Liver (tissue), 9 donors: Measurements from ENCODE around the gene SLC6A2. TPM values are rescaled to one million over a fixed set of nuclear protein-coding genes. Genes with fewer than 3 reads are reported as not detected.

Experiments used
- DNase-seq: peaks from one replicate; pipeline ENCODE4 v3.0.0-alpha.2; 2017; ENCODE audit warnings: low spot score
- H3K27ac ChIP-seq, 2 donors: one replicate each; pipeline ENCODE4 v1.7.0; 2013; ENCODE audit warnings: inconsistent platforms in 2 of 2, low read length in 2 of 2, control low read depth in 1 of 2, low read depth in 1 of 2, mild to moderate bottlenecking in 1 of 2
- H3K27me3 ChIP-seq, 4 donors: one replicate each; pipeline versions ENCODE4 v1.6.1 to v1.7.0; 2013; ENCODE audit warnings: low read length in 3 of 4, inconsistent platforms in 1 of 4, mild to moderate bottlenecking in 1 of 4, moderate library complexity in 1 of 4; ENCODE audit not compliant: control insufficient read depth in 4 of 4, insufficient read depth in 4 of 4
- H3K36me3 ChIP-seq, 4 donors: one replicate each; pipeline versions ENCODE4 v1.6.1 to v1.7.0; 2013; ENCODE audit warnings: low read length in 3 of 4, mild to moderate bottlenecking in 3 of 4, low read depth in 1 of 4, moderate library complexity in 1 of 4; ENCODE audit not compliant: control insufficient read depth in 4 of 4, insufficient read depth in 3 of 4
- H3K4me1 ChIP-seq, 4 donors: one replicate each; pipeline versions ENCODE4 v1.6.1 to v1.7.0; 2013; ENCODE audit warnings: low read length in 3 of 4, mild to moderate bottlenecking in 3 of 4, moderate library complexity in 1 of 4; ENCODE audit not compliant: control insufficient read depth in 4 of 4, insufficient read depth in 4 of 4
- H3K4me3 ChIP-seq, 3 donors: one replicate each; pipeline versions ENCODE4 v1.6.1 to v1.7.0; 2013; ENCODE audit warnings: low read length in 3 of 3, control low read depth in 1 of 3, low read depth in 1 of 3, mild to moderate bottlenecking in 1 of 3
- H3K9ac ChIP-seq, 2 donors: one replicate each; pipeline ENCODE4 v1.7.0; 2013; ENCODE audit warnings: low read length in 2 of 2, mild to moderate bottlenecking in 2 of 2, moderate library complexity in 2 of 2, control low read depth in 1 of 2, low read depth in 1 of 2
- H3K9me3 ChIP-seq, 4 donors: one replicate each; pipeline versions ENCODE4 v1.6.1 to v1.7.0; 2013; ENCODE audit warnings: low read length in 3 of 4; ENCODE audit not compliant: control insufficient read depth in 4 of 4
- ATF3 ChIP-seq: IDR thresholded peaks from 2 replicates; pipeline ENCODE4 v1.6.1; 2016; ENCODE audit warnings: antibody characterized with exemption
- CTCF ChIP-seq: fragments of 150-350 bp; IDR thresholded peaks from 2 replicates; pipeline ENCODE4 v1.5.1; 2017; ENCODE audit warnings: improper control_type of control experiment, low read depth, low read length; ENCODE audit not compliant: missing input control
- EGR1 ChIP-seq, 2 donors: IDR thresholded peaks; 2 replicates each; pipeline ENCODE4 v1.6.1; 2016 to 2018; ENCODE audit warnings: antibody characterized with exemption in 2 of 2, low read depth in 2 of 2
- FOXA2 ChIP-seq: IDR thresholded peaks from 2 replicates; pipeline ENCODE4 v1.6.1; 2016; ENCODE audit warnings: antibody characterized with exemption
- GABPA ChIP-seq, 2 donors: IDR thresholded peaks in 1 of 2; conservative IDR thresholded peaks in 1 of 2; 2 replicates each; pipeline ENCODE4 v1.6.1; 2016; ENCODE audit warnings: antibody characterized with exemption in 2 of 2, mild to moderate bottlenecking in 1 of 2, moderate library complexity in 1 of 2
- HNF4A ChIP-seq, 2 donors: conservative IDR thresholded peaks; 2 replicates each; pipeline ENCODE4 v1.6.1; 2016; ENCODE audit warnings: antibody characterized with exemption in 2 of 2, mild to moderate bottlenecking in 2 of 2
- JUND ChIP-seq, 2 donors: IDR thresholded peaks; 2 replicates each; pipeline ENCODE4 v1.6.1; 2016; ENCODE audit warnings: antibody characterized with exemption in 2 of 2
- RAD21 ChIP-seq, 2 donors: IDR thresholded peaks; 2 replicates each; pipeline ENCODE4 v1.6.1; 2016; ENCODE audit warnings: antibody characterized with exemption in 2 of 2, mild to moderate bottlenecking in 2 of 2
- RXRA ChIP-seq, 2 donors: IDR thresholded peaks; 2 replicates each; pipeline ENCODE4 v1.6.1; 2017 to 2018; ENCODE audit warnings: antibody characterized with exemption in 2 of 2, mild to moderate bottlenecking in 1 of 2
- SP1 ChIP-seq: IDR thresholded peaks from 2 replicates; pipeline ENCODE4 v1.6.1; 2018; ENCODE audit warnings: antibody characterized with exemption, mild to moderate bottlenecking
- WGBS: extraction: QIAGEN DNeasy Blood & Tissue Kit; methylation state at CpG from one replicate; pipeline ENCODE4 v1.1.7; 2013; 5-methylcytosine and 5-hydroxymethylcytosine counted together
- polyA plus RNA-seq, 2 donors: library from polyadenylated mRNA; stranded (reverse) in 1 of 2; unstranded in 1 of 2; fragments of 200-250 nt in 1 of 2; fragments of >200 nt in 1 of 2; fragmentation: Nextera tagmentation in 1 of 2; extraction: Ambion mirVana in 1 of 2; gene quantifications; one replicate each; pipeline versions ENCODE4 v1.2.1 to v1.2.3, GENCODE V29; 2013 to 2015
- total RNA-seq, 2 donors: library from RNA; depleted of rRNA; stranded (reverse); fragments of >200 nt; gene quantifications; one replicate each; pipeline ENCODE4 v1.2.3, GENCODE V29; 2014
- TF ChIP-seq, protein P1 (sequence below): IDR thresholded peaks from 2 replicates; pipeline ENCODE4 v1.6.1; 2016; ENCODE audit warnings: antibody characterized with exemption
- TF ChIP-seq, protein P2 (sequence below): IDR thresholded peaks from 2 replicates; pipeline ENCODE4 v1.6.1; 2016; ENCODE audit warnings: antibody characterized with exemption, mild to moderate bottlenecking
- donor health status: healthy.
- donor health status: healthy.
- donor health status: healthy.
- donor health status: healthy.
- donor health status: healthy.

Gene SLC6A2
- total and polyA plus RNA-seq, 4 donors: under 0.01 to 0.10 (median 0.07) TPM; not detected in 1

DNA sequence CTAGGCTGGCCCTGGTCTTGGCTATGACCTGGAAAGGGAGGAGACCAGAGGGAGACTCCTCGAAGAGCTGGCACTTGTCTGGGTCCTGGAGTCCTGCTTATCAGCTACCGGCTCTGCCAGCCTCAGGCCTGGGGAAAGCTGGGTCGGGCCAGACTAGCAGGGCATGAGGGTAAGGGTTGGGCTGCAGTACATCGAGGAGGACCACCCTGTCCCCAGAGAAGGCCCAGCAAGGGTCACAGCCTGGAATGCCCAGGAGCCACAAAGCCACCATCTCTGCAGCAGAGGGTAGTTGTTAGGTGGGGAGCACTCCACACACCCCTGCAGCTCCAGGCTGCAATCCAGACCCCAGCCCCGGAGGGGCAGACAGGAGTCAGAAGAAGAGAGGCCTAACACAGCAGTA is 54.0 kb downstream of the SLC6A2 start:
- H3K9me3 ChIP-seq: no peaks in the 10 kb centered on the region
- DNase-seq: no peak
- H3K9ac ChIP-seq: no peak overlapping the region
- H3K4me3 ChIP-seq: no peak overlapping the region
- H3K27me3 ChIP-seq: no peaks in the 10 kb centered on the region
- no peaks in the 10 kb centered on the region for H3K36me3 ChIP-seq
- H3K27ac ChIP-seq: no peak overlapping the region
- WGBS: 78% methylated on average over 5 of the region's 5 CpGs
- TF ChIP-seq, protein P1, sequence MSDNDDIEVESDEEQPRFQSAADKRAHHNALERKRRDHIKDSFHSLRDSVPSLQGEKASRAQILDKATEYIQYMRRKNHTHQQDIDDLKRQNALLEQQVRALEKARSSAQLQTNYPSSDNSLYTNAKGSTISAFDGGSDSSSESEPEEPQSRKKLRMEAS: no peak
- H3K4me1 ChIP-seq: no peaks in the 10 kb centered on the region

- no peak overlapping the region for H3K27ac ChIP-seq
- TF ChIP-seq HNF4A (conservative IDR thresholded peaks at IDR 0.05): no peak
- no peak for TF ChIP-seq GABPA (IDR thresholded peaks at IDR 0.05 in 1 of 2, conservative IDR thresholded peaks at IDR 0.05 in 1 of 2)
- TF ChIP-seq JUND (IDR thresholded peaks at IDR 0.05): no peak
- TF ChIP-seq ATF3: no peak
- TF ChIP-seq, protein P1: no peak
- TF ChIP-seq, protein P2, sequence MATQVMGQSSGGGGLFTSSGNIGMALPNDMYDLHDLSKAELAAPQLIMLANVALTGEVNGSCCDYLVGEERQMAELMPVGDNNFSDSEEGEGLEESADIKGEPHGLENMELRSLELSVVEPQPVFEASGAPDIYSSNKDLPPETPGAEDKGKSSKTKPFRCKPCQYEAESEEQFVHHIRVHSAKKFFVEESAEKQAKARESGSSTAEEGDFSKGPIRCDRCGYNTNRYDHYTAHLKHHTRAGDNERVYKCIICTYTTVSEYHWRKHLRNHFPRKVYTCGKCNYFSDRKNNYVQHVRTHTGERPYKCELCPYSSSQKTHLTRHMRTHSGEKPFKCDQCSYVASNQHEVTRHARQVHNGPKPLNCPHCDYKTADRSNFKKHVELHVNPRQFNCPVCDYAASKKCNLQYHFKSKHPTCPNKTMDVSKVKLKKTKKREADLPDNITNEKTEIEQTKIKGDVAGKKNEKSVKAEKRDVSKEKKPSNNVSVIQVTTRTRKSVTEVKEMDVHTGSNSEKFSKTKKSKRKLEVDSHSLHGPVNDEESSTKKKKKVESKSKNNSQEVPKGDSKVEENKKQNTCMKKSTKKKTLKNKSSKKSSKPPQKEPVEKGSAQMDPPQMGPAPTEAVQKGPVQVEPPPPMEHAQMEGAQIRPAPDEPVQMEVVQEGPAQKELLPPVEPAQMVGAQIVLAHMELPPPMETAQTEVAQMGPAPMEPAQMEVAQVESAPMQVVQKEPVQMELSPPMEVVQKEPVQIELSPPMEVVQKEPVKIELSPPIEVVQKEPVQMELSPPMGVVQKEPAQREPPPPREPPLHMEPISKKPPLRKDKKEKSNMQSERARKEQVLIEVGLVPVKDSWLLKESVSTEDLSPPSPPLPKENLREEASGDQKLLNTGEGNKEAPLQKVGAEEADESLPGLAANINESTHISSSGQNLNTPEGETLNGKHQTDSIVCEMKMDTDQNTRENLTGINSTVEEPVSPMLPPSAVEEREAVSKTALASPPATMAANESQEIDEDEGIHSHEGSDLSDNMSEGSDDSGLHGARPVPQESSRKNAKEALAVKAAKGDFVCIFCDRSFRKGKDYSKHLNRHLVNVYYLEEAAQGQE: peak; percentile 95
- no peak for TF ChIP-seq SP1
- no peak for TF ChIP-seq RXRA (IDR thresholded peaks at IDR 0.05)
- no peaks in the 10 kb centered on the region for H3K36me3 ChIP-seq
- 35% methylated on average over 2 of the region's 2 CpGs for WGBS
- no peak overlapping the region for H3K9ac ChIP-seq
- no peak for DNase-seq
- no peak overlapping the region for H3K4me3 ChIP-seq
- H3K9me3 ChIP-seq: no peaks in the 10 kb centered on the region
- H3K4me1 ChIP-seq: no peaks in the 10 kb centered on the region
- H3K27me3 ChIP-seq: no peaks in the 10 kb centered on the region
Measured at GRCh38 chr16:55710466-55710865, 54.7 kb downstream of the SLC6A2 start.

GRCh38 chr16:55711959-55712876 is 56.4 kb downstream of the SLC6A2 start:
- Histone ChIP-seq H3K4me3 (no peak overlapping the region), H3K27ac (no peak overlapping the region), H3K4me1 (no peaks in the 10 kb centered on the region), H3K9me3 (no peaks in the 10 kb centered on the region), H3K9ac (no peak overlapping the region), H3K36me3 (no peaks in the 10 kb centered on the region), H3K27me3 (no peaks in the 10 kb centered on the region)
- TF ChIP-seq RAD21 (IDR thresholded peaks at IDR 0.05) (peak; percentile 93 to 95), CTCF (peak; percentile 62), EGR1 (IDR thresholded peaks at IDR 0.05; ENCODE audit: low read depth in 2 of 2) (no peak), FOXA2 (no peak)
- 27% methylated on average over 10 of the region's 10 CpGs for WGBS
- peak; percentile 53 for DNase-seq
